ENCODE results near the gene ANK3. TPM values are rescaled to one million over a fixed set of nuclear protein-coding genes. Genes with fewer than 3 reads are reported as not detected.

ANK3 gene
- total RNA-seq, 1 donor from 2014 or later, result 4.0 TPM

- no peaks in the 10 kb centered on the region for H3K4me1 Mint-ChIP-seq
- no peak for ATAC-seq (ENCODE audit: low read depth)
- TF ChIP-seq CTCF (IDR thresholded peaks at IDR 0.05), result no peak
- no peak overlapping the region for H3K4me3 Mint-ChIP-seq
- ChIA-PET CTCF (no interaction called here), POLR2A (no interaction called here)
- no peaks in the 10 kb centered on the region for H3K9me3 Mint-ChIP-seq
- no peaks in the 10 kb centered on the region for H3K27me3 Mint-ChIP-seq
- no peak overlapping the region for H3K27ac Mint-ChIP-seq
- DNase-seq, result no peak
- H3K36me3 Mint-ChIP-seq (ENCODE audit: low read depth), result no peaks in the 10 kb centered on the region
- intact Hi-C loops (cut with micrococcal nuclease), result no loop called here
These were observed 13.2 kb downstream of the ANK3 start for GRCh38 chr10:60376221-60377041.

GRCh38 chr10:60375293-60376004, 14.2 kb downstream of the ANK3 start:
- no peaks in the 10 kb centered on the region for H3K27me3 Mint-ChIP-seq
- no peak for DNase-seq
- no peak overlapping the region for H3K27ac Mint-ChIP-seq
- no peaks in the 10 kb centered on the region for H3K9me3 Mint-ChIP-seq
- ChIA-PET CTCF (no interaction called here), POLR2A (no interaction called here)
- no peak for TF ChIP-seq CTCF (IDR thresholded peaks at IDR 0.05)
- intact Hi-C loops (cut with micrococcal nuclease), result no loop called here
- H3K4me1 Mint-ChIP-seq, result no peaks in the 10 kb centered on the region
- no peak overlapping the region for H3K4me3 Mint-ChIP-seq
- no peaks in the 10 kb centered on the region for H3K36me3 Mint-ChIP-seq (ENCODE audit: low read depth)
- no peak for ATAC-seq (ENCODE audit: low read depth)

GRCh38 chr10:60374836-60375235, 14.8 kb downstream of the ANK3 start:
- H3K36me3 Mint-ChIP-seq (ENCODE audit: low read depth), result no peaks in the 10 kb centered on the region
- no peak for ATAC-seq (ENCODE audit: low read depth)
- POLR2A ChIA-PET, result no interaction called here

GRCh38 chr10:60372436-60372835, 17.2 kb downstream of the ANK3 start:
- H3K36me3 Mint-ChIP-seq (ENCODE audit: low read depth), result no peaks in the 10 kb centered on the region
- CTCF ChIA-PET, result no interaction called here
- no peaks in the 10 kb centered on the region for H3K9me3 Mint-ChIP-seq

More at GRCh38 chr10:60374836-60375235, 14.8 kb downstream of the ANK3 start:
- TF ChIP-seq CTCF (IDR thresholded peaks at IDR 0.05), result no peak
- CTCF ChIA-PET, result no interaction called here
- intact Hi-C loops (cut with micrococcal nuclease), result no loop called here
- Mint-ChIP-seq H3K27me3 (no peaks in the 10 kb centered on the region), H3K9me3 (no peaks in the 10 kb centered on the region), H3K4me1 (no peaks in the 10 kb centered on the region), H3K4me3 (no peak overlapping the region), H3K27ac (no peak overlapping the region)
- no peak for DNase-seq

More at GRCh38 chr10:60372436-60372835, 17.2 kb downstream of the ANK3 start:
- no peak for TF ChIP-seq CTCF (IDR thresholded peaks at IDR 0.05)
- Mint-ChIP-seq H3K27me3 (no peaks in the 10 kb centered on the region), H3K4me3 (no peak overlapping the region), H3K4me1 (no peaks in the 10 kb centered on the region), H3K27ac (no peak overlapping the region)
- POLR2A ChIA-PET, result no interaction called here
- intact Hi-C loops (cut with micrococcal nuclease), result no loop called here
- no peak for DNase-seq
- ATAC-seq (ENCODE audit: low read depth), result no peak

Data from activated B cell treated with CpG ODN at 0.5 μM for 24 hours (primary cell).